ENCODE data around the gene TMEM163.

DNA sequence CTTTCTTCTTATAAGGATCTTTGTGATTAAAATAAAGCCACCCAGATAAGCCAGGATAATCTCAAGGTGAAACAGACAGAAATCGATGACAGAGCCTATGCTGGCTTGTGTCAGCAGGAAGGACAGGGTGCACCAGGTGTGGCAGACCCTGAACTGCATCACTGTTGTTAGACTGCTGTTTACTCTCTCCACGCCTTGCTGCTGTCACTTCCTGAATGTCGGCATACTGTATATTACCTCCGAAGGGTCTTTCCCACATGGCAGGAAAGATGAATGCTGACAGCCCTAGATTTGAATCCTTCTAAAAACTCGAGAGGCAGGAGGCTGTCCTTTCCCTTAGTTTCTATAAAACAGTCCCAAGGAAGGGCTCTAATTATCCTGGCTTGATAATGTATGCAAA is 18.9 kb upstream of the TMEM163 start:
- TF ChIP-seq, protein P1, sequence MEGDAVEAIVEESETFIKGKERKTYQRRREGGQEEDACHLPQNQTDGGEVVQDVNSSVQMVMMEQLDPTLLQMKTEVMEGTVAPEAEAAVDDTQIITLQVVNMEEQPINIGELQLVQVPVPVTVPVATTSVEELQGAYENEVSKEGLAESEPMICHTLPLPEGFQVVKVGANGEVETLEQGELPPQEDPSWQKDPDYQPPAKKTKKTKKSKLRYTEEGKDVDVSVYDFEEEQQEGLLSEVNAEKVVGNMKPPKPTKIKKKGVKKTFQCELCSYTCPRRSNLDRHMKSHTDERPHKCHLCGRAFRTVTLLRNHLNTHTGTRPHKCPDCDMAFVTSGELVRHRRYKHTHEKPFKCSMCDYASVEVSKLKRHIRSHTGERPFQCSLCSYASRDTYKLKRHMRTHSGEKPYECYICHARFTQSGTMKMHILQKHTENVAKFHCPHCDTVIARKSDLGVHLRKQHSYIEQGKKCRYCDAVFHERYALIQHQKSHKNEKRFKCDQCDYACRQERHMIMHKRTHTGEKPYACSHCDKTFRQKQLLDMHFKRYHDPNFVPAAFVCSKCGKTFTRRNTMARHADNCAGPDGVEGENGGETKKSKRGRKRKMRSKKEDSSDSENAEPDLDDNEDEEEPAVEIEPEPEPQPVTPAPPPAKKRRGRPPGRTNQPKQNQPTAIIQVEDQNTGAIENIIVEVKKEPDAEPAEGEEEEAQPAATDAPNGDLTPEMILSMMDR (IDR thresholded peaks at IDR 0.05; ENCODE audit: extremely low read depth in 1 of 2, insufficient read depth in 1 of 2, low read depth in 1 of 2, low read length in 2 of 2): no peak
- TF ChIP-seq POLR2A (IDR thresholded peaks at IDR 0.05; ENCODE audit: low read depth, low read length): no peak
- no peak for TF ChIP-seq MYC (IDR thresholded peaks at IDR 0.05; ENCODE audit: low read depth, low read length)
- TF ChIP-seq FOS (IDR thresholded peaks at IDR 0.05; ENCODE audit: borderline replicate concordance, insufficient read depth, low read length): no peak
- TF ChIP-seq POLR2AphosphoS5 (IDR thresholded peaks at IDR 0.05; ENCODE audit: insufficient read depth, low read depth, low read length): no peak
- no peak for TF ChIP-seq EZH2 (IDR thresholded peaks at IDR 0.05; ENCODE audit: borderline replicate concordance, low read depth, low read length, severe bottlenecking)
